ENCODE measurements around the gene CDH23.
A peak's percentile ranks its signal among the peaks of the same experiment; 100 is the strongest.
"Not testable (repeated sequence)": the region's sequence is repeated elsewhere in the genome, so short reads cannot be mapped to it uniquely, and the experiment has no call there.

The CDH23 gene

GRCh38 chr10:71849461-71849908 is 452.8 kb downstream of the CDH23 start:
- no peak for DNase-seq (ENCODE audit: low read depth)
- peak overlapping the region; percentile 98 for H3K4me3 ChIP-seq (ENCODE audit: low read length)
- no peak for TF ChIP-seq CTCF (IDR thresholded peaks at IDR 0.05; ENCODE audit: insufficient read depth, low read depth, low read length, missing control alignments)

- no peak for DNase-seq (ENCODE audit: low read depth)
- no peak for TF ChIP-seq CTCF (IDR thresholded peaks at IDR 0.05; ENCODE audit: insufficient read depth, low read depth, low read length, missing control alignments)
- H3K4me3 ChIP-seq (ENCODE audit: low read length), result peak overlapping the region; percentile 98
Measured at GRCh38 chr10:71850021-71850742, 453.5 kb downstream of the CDH23 start.

- H3K4me3 ChIP-seq (ENCODE audit: low read length), result peak within 1 kb of the TSS; percentile 98
- peak; percentile 98 for DNase-seq (ENCODE audit: low read depth)
- TF ChIP-seq CTCF (IDR thresholded peaks at IDR 0.05; ENCODE audit: insufficient read depth, low read depth, low read length, missing control alignments), result no peak
Measured at GRCh38 chr10:71850743-71851464, 454.2 kb downstream of the CDH23 start, which contains the start of gene PSAP. PSAP (minus strand) TSS chr10:71851251; CDS start chr10:71851221, 30 bp downstream.

GRCh38 chr10:71851465-71852095 is 454.9 kb downstream of the CDH23 start:
- peak overlapping the region; percentile 7 for H3K4me3 ChIP-seq (ENCODE audit: low read length)
- not testable (repeated sequence) for DNase-seq (ENCODE audit: low read depth)

GRCh38 chr10:71852355-71852937 is 455.7 kb downstream of the CDH23 start:
- DNase-seq (ENCODE audit: low read depth), result no peak
- TF ChIP-seq CTCF (IDR thresholded peaks at IDR 0.05; ENCODE audit: insufficient read depth, low read depth, low read length, missing control alignments), result no peak
- no peak overlapping the region for H3K4me3 ChIP-seq (ENCODE audit: low read length)

- no peak for TF ChIP-seq CTCF (IDR thresholded peaks at IDR 0.05; ENCODE audit: insufficient read depth, low read depth, low read length, missing control alignments)
- H3K4me3 ChIP-seq (ENCODE audit: low read length), result no peak overlapping the region
- no peak for DNase-seq (ENCODE audit: low read depth)
Measured at GRCh38 chr10:71854031-71854430, 457.3 kb downstream of the CDH23 start.

- no peak for TF ChIP-seq CTCF (IDR thresholded peaks at IDR 0.05; ENCODE audit: insufficient read depth, low read depth, low read length, missing control alignments)
- DNase-seq (ENCODE audit: low read depth), result no peak
- no peak overlapping the region for H3K4me3 ChIP-seq (ENCODE audit: low read length)
Measured at GRCh38 chr10:71856619-71857018, 459.9 kb downstream of the CDH23 start.

All from epithelial cell of esophagus (primary cell).